ENCODE data around the gene NID2.

- TF ChIP-seq CTCF (IDR thresholded peaks at IDR 0.05), result no peak
- TF ChIP-seq POLR2A (IDR thresholded peaks at IDR 0.05), result no peak
Measured at GRCh38 chr14:52051251-52051650, 17.6 kb downstream of the NID2 start.

All from testis (tissue), 2 donors.